HG02840 (cell line): ENCODE measurements around the gene CTXN1.

Experiments used
- ATAC-seq: cut with Tn5 transposase; IDR thresholded peaks from one replicate; pipeline ENCODE4 v1.9.1; 2021; ENCODE audit warnings: mild to moderate bottlenecking, moderate library complexity, moderate number of reproducible peaks; ENCODE audit not compliant: unreplicated experiment, low FRiP score

Gene CTXN1

GRCh38 chr19:7879836-7880235 lies 46.1 kb downstream of the CTXN1 start:
- ATAC-seq: no peak

DNA sequence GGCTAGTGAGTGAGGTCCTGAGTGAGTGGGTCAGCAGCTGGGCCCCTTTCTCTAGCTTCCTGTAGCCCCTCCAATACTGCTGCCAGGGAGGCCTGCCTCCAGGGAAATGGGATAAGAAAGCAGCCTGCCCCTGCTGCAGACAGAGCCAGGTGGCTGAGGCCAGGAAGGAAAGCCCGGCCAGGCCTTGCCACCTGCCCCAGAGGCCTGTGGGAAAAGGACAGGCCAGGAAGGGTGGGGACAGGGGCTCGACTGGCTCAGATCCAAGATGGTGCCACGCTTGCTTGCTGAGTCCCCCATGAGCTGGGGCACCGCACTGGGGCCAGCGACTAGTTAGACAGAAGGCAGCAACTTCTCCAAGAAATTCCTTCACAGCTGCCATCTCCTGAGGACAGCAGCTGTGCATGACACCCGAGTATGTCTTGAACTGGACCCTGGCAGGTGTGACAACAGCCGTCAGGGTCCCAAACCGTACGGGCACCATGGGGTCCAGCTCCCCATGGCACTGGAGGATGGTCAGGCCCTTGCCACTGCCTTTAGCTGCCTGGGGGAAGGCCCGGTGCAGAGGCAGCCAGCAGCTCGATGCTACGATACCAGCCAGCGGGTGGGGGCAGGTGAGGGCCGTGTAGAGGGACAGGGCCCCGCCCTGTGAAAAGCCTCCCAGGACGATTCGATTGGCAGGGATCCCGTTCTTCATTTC lies 46.7 kb downstream of the CTXN1 start:
- no peak for ATAC-seq

GRCh38 chr19:7877249-7877836 lies 48.6 kb downstream of the CTXN1 start:
- no peak for ATAC-seq

DNA sequence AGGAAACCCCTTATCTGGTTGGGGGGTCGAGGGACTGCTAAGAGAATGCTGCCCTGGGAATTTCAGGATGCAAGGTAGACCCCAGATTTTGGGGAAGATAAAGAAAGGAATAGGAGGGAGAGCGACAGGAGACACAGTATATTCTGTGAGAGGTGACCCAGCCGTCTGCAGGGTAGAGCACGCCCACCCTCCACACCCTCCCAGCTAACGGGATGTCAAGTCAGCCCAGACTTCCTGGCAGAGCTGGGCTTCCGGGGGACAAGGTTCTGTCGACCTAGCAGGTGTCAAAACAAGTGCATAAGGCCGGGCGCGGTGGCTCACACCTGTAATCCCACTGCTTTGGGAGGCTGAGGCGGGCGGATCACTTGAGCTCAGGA lies 51.0 kb downstream of the CTXN1 start:
- no peak for ATAC-seq
